GM12872 (cell line): ENCODE measurements around the gene THRB.

Experiments used
- CTCF ChIP-seq: IDR thresholded peaks from 3 replicates; pipeline ENCODE4 v1.5.1; 2011; ENCODE audit warnings: low read depth, mild to moderate bottlenecking, low read length, moderate library complexity; ENCODE audit not compliant: insufficient read depth

The THRB gene

GRCh38 chr3:24258727-24259600 is 235.7 kb downstream of the THRB start:
- no peak for TF ChIP-seq CTCF

GRCh38 chr3:24258260-24258659 is 236.4 kb downstream of the THRB start:
- no peak for TF ChIP-seq CTCF

GRCh38 chr3:24255414-24255813 is 239.2 kb downstream of the THRB start:
- TF ChIP-seq CTCF, result no peak

DNA sequence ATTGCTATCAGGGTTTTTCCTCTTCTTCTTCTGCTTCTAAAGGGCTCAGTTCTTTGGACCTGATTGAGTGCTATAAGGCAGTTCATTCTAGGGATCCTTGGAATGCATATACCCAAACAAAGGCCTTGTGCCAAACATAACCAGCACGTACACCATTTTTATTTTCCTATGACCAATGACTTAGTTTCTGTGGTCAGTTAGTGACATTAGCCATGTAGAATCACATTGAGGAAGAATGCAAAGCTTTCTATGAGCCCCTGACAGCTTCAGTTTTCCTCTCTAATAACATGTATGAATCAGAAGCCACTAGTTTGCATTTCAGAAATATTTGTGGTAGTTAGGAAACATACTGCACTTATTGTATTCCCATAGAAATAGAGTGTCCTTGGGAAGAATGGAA is 240.0 kb downstream of the THRB start:
- no peak for TF ChIP-seq CTCF

DNA sequence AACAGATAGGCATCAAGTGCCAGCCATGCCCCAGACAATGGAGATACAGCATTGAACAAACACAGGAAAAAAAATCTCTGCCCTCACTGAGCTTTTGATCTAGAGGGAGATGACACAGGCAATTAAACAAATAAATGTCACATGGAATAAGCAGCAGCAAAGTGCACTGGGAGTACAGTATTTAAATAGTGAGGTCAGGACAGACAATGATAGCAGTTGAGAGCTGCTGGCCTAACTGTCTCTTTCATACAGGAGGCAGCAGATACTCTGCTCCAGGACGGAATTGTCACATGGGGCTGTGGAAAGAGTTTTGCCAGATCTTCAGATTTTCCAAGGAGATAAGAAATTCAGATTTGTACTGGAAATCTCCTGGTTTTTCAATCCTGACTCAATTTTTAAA is 241.3 kb downstream of the THRB start:
- TF ChIP-seq CTCF, result no peak

GRCh38 chr3:24249523-24249922 is 245.1 kb downstream of the THRB start:
- TF ChIP-seq CTCF, result no peak

DNA sequence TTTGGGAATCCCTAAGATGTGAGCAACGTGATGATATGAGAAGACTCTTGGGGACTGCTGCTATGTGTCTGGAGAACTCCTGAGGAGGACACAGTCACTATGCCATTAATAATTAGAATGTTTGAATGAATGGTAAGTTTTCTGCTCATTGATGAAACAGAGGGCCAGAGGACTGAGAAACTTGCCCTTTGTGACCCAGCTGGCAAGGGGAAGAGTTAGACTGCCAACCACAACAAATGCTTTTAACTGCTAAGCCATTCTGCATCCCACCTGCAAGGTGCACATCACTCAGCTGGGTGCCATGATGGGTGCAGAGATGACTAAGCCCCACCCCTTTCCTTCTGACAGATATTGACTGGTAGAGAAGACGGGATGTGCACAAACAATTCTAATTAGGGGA is 249.6 kb downstream of the THRB start:
- TF ChIP-seq CTCF, result no peak
